Spleen (tissue), 11 donors: ENCODE measurements around the gene MLXIP. TPM values are rescaled to one million over a fixed set of nuclear protein-coding genes. Genes with fewer than 3 reads are reported as not detected.

Experiments
- DNase-seq: peaks from one replicate; pipeline ENCODE4 v3.0.0-alpha.2; 2020
- H3K27ac ChIP-seq, 8 donors: fragments of 200-600 bp; sonication (generic) in 7 of 8; 1 replicate in 4 of 8; 2 replicates in 4 of 8; pipeline versions ENCODE4 v1.5.0 to v1.8.0; 2016 to 2021; ENCODE audit warnings: inconsistent platforms in 4 of 8, mild to moderate bottlenecking in 4 of 8, moderate library complexity in 1 of 8
- H3K27me3 ChIP-seq, 7 donors: fragments of 200-600 bp; sonication (generic) in 6 of 7; replicated peaks in 1 of 7; 1 replicate in 4 of 7; 2 replicates in 3 of 7; pipeline versions ENCODE4 v1.5.0 to v1.8.0; 2016 to 2021; ENCODE audit warnings: inconsistent platforms in 3 of 7, mild to moderate bottlenecking in 1 of 7
- H3K36me3 ChIP-seq, 6 donors: fragments of 200-600 bp; sonication (generic) in 5 of 6; 1 replicate in 4 of 6; 2 replicates in 2 of 6; pipeline versions ENCODE4 v1.5.0 to v1.8.0; 2016 to 2021; ENCODE audit warnings: inconsistent platforms in 2 of 6
- H3K4me1 ChIP-seq, 6 donors: fragments of 200-600 bp; sonication (generic) in 5 of 6; 1 replicate in 3 of 6; 2 replicates in 3 of 6; pipeline versions ENCODE4 v1.5.0 to v1.8.0; 2016 to 2021; ENCODE audit warnings: inconsistent platforms in 3 of 6
- H3K4me3 ChIP-seq, 8 donors: fragments of 200-600 bp; sonication (generic) in 7 of 8; 1 replicate in 4 of 8; 2 replicates in 4 of 8; pipeline versions ENCODE4 v1.5.0 to v1.8.0; 2016 to 2021; ENCODE audit warnings: inconsistent platforms in 4 of 8, mild to moderate bottlenecking in 4 of 8, moderate library complexity in 2 of 8
- H3K9me3 ChIP-seq, 8 donors: fragments of 200-600 bp; sonication (generic) in 7 of 8; 1 replicate in 4 of 8; 2 replicates in 4 of 8; pipeline versions ENCODE4 v1.5.0 to v1.8.0; 2016 to 2021; ENCODE audit warnings: inconsistent platforms in 4 of 8
- CTCF ChIP-seq, 11 experiments: fragments of 200-600 bp in 7 of 11; fragments of 450-650 bp in 4 of 11; sonication (generic) in 4 of 11; IDR thresholded peaks in 8 of 11; conservative IDR thresholded peaks in 3 of 11; 1 replicate in 7 of 11; 2 replicates in 4 of 11; pipeline versions ENCODE4 v1.4.0 to v1.8.0; 2016 to 2021; ENCODE audit warnings: antibody characterized with exemption in 11 of 11, inconsistent platforms in 4 of 11, mild to moderate bottlenecking in 1 of 11
- POLR2A ChIP-seq, 3 donors: fragments of 450-650 bp; IDR thresholded peaks; one replicate each; pipeline ENCODE4 v1.5.1; 2017; ENCODE audit warnings: antibody characterized with exemption in 3 of 3, mild to moderate bottlenecking in 1 of 3
- POLR2AphosphoS5 ChIP-seq, 3 donors: sonication (generic); formaldehyde crosslinking; IDR thresholded peaks; one replicate each; pipeline ENCODE4 v1.5.1; 2017; ENCODE audit warnings: antibody characterized with exemption in 3 of 3
- WGBS, 5 donors: extraction: QIAGEN DNeasy Blood & Tissue Kit in 3 of 5; methylation state at CpG; one replicate each; pipeline versions ENCODE4 v1.1.5 to v1.1.7; 2013 to 2018; 5-methylcytosine and 5-hydroxymethylcytosine counted together
- intact Hi-C: fragments of 100-400 bp; cut with DNase I; formaldehyde crosslinking; loops from one replicate; pipeline ENCODE4 v1.15.0; 2023; ENCODE audit warnings: low total_unique reads
- polyA plus RNA-seq, 3 donors: library from polyadenylated mRNA; stranded (reverse); fragments of 200-250 nt; gene quantifications; one replicate each; pipeline ENCODE4 v1.2.1, GENCODE V29; 2013
- total RNA-seq, 7 donors: library from RNA; depleted of rRNA in 3 of 7; stranded (reverse); fragments of >200 nt in 3 of 7; fragmentation: NEBNext Ultra II Directional in 4 of 7; extraction: Animal tissue kit (Norgen Biotek cat#: 25700) in 4 of 7; gene quantifications; one replicate each; pipeline versions ENCODE4 v1.1.0 to v1.2.1, GENCODE V29; 2016 to 2021
- donor health status: healthy with polysubstance abuse.
- donor health status: DM: no; HTN: no; CAD: no; lungs with moderate emphysema.
- donor health status: DM: no; HTN: no; CAD: no.
- donor health status: Bipolar disorder and iron deficiency.
- donor health status: healthy.
- donor health status: DM: no; HTN: no; CAD: no.
- donor health status: DM: yes; HTN: yes; CAD: no.

Gene MLXIP
- total and polyA plus RNA-seq, 10 donors: 7.8 to 97.1 (median 66.8) TPM

- no peak for DNase-seq
- H3K36me3 ChIP-seq: no peaks in the 10 kb centered on the region
- intact Hi-C loops: no loop called here
- no peak for TF ChIP-seq CTCF (IDR thresholded peaks at IDR 0.05 in 8 of 11, conservative IDR thresholded peaks at IDR 0.05 in 3 of 11)
- TF ChIP-seq POLR2A (IDR thresholded peaks at IDR 0.05): no peak
- no peak for TF ChIP-seq POLR2AphosphoS5 (IDR thresholded peaks at IDR 0.05)
- no peaks in the 10 kb centered on the region for H3K9me3 ChIP-seq
- 87 to 97% (median 95%) methylated on average over 9 of the region's 9 CpGs for WGBS, 5 donors
- no peaks in the 10 kb centered on the region for H3K4me1 ChIP-seq
- no peaks in the 10 kb centered on the region for H3K27me3 ChIP-seq
- H3K4me3 ChIP-seq: no peak overlapping the region
- H3K27ac ChIP-seq: no peak overlapping the region
Measured at GRCh38 chr12:122152754-122153153, 74.2 kb downstream of the MLXIP start.

GRCh38 chr12:122155705-122156104 lies 77.1 kb downstream of the MLXIP start:
- intact Hi-C loops: no loop called here
- TF ChIP-seq CTCF (IDR thresholded peaks at IDR 0.05 in 8 of 11, conservative IDR thresholded peaks at IDR 0.05 in 3 of 11) (no peak), POLR2A (IDR thresholded peaks at IDR 0.05) (no peak), POLR2AphosphoS5 (IDR thresholded peaks at IDR 0.05) (no peak)
- DNase-seq: no peak
- WGBS, 5 donors: 76 to 90% (median 88%) methylated on average over 10 of the region's 10 CpGs
- Histone ChIP-seq H3K9me3 (no peaks in the 10 kb centered on the region), H3K27me3 (no peaks in the 10 kb centered on the region), H3K27ac (no peak overlapping the region), H3K4me3 (no peak overlapping the region), H3K36me3 (no peaks in the 10 kb centered on the region), H3K4me1 (no peaks in the 10 kb centered on the region)

- WGBS, 5 donors: 86 to 93% (median 91%) methylated on average over 7 of the region's 7 CpGs
- intact Hi-C loops: no loop called here
- TF ChIP-seq POLR2AphosphoS5 (IDR thresholded peaks at IDR 0.05) (no peak), POLR2A (IDR thresholded peaks at IDR 0.05) (no peak), CTCF (IDR thresholded peaks at IDR 0.05 in 8 of 11, conservative IDR thresholded peaks at IDR 0.05 in 3 of 11) (no peak)
- no peak overlapping the region for H3K27ac ChIP-seq
- H3K9me3 ChIP-seq: no peaks in the 10 kb centered on the region
- peaks cover 0 to 12% (median 0%) of the 10 kb centered on the region in 6 donors for H3K4me1 ChIP-seq
- H3K27me3 ChIP-seq: no peaks in the 10 kb centered on the region
- no peaks in the 10 kb centered on the region for H3K36me3 ChIP-seq
- DNase-seq: no peak
- H3K4me3 ChIP-seq: no peak overlapping the region
Measured at GRCh38 chr12:122158700-122159285, 80.2 kb downstream of the MLXIP start.

GRCh38 chr12:122159882-122160281 lies 81.3 kb downstream of the MLXIP start:
- Histone ChIP-seq H3K4me1 (peaks cover 0 to 12% (median 0%) of the 10 kb centered on the region in 6 donors), H3K27me3 (no peaks in the 10 kb centered on the region), H3K4me3 (no peak overlapping the region), H3K36me3 (no peaks in the 10 kb centered on the region), H3K9me3 (no peaks in the 10 kb centered on the region), H3K27ac (no peak overlapping the region)
- DNase-seq: no peak
- TF ChIP-seq CTCF (IDR thresholded peaks at IDR 0.05 in 8 of 11, conservative IDR thresholded peaks at IDR 0.05 in 3 of 11) (no peak), POLR2A (IDR thresholded peaks at IDR 0.05) (no peak)
- WGBS, 5 donors: 68 to 80% (median 79%) methylated on average over 4 of the region's 4 CpGs
- intact Hi-C loops: no loop called here
